Measurements from ENCODE around the gene MAB21L3. TPM values are rescaled to one million over a fixed set of nuclear protein-coding genes. Genes with fewer than 3 reads are reported as not detected.

MAB21L3 gene
- total and polyA plus RNA-seq, 5 donors = 0.06 TPM; not detected in 4

DNA sequence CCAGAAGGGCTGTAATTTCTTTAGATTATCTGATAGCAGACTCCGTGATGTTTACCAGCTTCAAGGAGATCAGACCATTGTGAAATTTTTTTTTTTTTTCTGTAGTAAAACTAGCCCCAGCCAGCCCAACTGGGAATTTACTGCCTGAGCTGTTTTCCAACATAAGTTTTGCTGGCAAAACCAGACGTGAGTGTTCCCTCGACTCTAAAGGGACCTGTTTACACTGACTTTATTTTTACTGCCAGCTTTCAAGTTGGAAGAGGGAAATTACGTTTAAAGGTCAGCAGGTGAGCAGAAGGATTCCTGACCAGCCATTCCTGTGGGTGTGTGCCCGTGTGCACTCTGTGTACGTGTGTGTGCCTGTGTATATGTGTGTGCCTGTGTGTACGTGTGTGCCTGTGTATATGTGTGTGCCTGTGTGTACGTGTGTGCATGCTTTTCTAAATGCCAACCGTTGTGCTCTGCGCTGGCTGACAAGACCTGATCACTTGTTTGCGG lies 374 bp downstream of the MAB21L3 start:
- Histone ChIP-seq H3K4me3 (ENCODE audit: low read length) (no peak overlapping the region), H3K9me3 (ENCODE audit: control insufficient read depth, low read length) (no peaks in the 10 kb centered on the region), H3K27ac (ENCODE audit: low read length) (no peak overlapping the region), H3K4me1 (ENCODE audit: control insufficient read depth, insufficient read depth, low read length) (no peaks in the 10 kb centered on the region), H3K27me3 (ENCODE audit: control insufficient read depth, insufficient read depth) (no peaks in the 10 kb centered on the region)
- ATAC-seq (peak in 1 of 2 donors; percentile 14), DNase-seq (no peak)
- WGBS = 68% methylated on average over 11 of the region's 11 CpGs
- intact Hi-C loops (cut with DNase I) = no loop called here

DNA sequence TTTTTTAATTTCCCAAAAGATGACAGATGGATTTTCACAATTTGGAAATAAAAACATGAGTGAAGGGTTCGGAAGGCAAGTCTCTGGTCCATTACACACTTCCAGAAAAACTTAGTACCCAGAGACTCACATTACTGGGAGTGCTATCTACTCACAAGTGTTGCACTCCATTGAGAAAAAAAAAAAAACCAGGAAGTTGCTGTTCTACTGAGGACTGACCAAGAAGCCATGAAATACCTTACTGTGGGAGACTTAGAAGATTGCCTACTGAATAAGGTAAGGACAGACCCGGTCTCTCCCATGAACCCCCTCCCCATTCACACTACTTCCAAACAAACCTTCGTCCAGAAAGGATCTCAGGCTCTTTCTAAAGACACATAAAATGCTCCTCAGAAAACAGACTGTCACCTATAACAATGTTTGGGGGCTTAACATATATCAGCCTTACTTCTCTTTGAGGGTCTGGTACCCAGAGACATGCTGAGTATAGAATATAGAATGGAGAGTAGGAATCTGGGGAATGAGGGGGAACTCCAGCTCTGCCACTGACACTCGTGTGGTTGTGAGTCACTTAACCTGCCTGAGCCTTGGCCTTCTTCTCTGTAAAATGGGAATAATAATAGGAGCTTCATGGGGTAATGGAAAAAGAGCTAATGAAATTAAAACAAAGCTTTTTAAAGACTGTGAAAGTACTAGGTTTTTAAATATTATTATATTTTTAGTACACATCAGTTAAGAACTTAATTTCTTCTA lies 1.4 kb downstream of the MAB21L3 start:
- 81% methylated on average over 4 of the region's 4 CpGs for WGBS
- no peaks in the 10 kb centered on the region for H3K27me3 ChIP-seq (ENCODE audit: control insufficient read depth, insufficient read depth)
- H3K4me1 ChIP-seq (ENCODE audit: control insufficient read depth, insufficient read depth, low read length) = no peaks in the 10 kb centered on the region
- intact Hi-C loops (cut with DNase I) = no loop called here
- DNase-seq (no peak), ATAC-seq (no peak)
- no peaks in the 10 kb centered on the region for H3K9me3 ChIP-seq (ENCODE audit: control insufficient read depth, low read length)
- no peak overlapping the region for H3K4me3 ChIP-seq (ENCODE audit: low read length)
- H3K27ac ChIP-seq (ENCODE audit: low read length) = no peak overlapping the region

DNA sequence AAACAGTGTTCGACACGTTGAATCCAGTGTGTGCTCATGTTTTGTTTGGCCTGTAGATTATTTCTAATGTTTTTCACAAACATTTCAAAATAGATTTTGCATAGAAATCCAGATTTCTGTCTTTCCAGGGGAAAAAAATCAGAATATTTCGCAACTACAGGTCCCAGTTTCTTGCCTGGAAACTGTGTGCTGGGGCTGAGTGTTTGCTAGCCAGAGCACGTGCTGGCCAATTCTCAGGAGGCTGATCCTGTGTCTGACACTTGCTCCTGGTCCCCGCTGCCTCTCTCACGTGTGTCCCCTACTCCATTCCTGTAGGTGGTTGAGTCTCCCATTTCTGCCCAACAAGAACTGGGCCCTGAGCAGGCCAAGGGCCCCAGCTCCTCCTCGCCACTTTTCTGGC lies 2.4 kb downstream of the MAB21L3 start:
- no peak for ATAC-seq
- Histone ChIP-seq H3K9me3 (ENCODE audit: control insufficient read depth, low read length) (no peaks in the 10 kb centered on the region), H3K4me3 (ENCODE audit: low read length) (no peak overlapping the region), H3K4me1 (ENCODE audit: control insufficient read depth, insufficient read depth, low read length) (no peaks in the 10 kb centered on the region), H3K27me3 (ENCODE audit: control insufficient read depth, insufficient read depth) (no peaks in the 10 kb centered on the region), H3K27ac (ENCODE audit: low read length) (no peak overlapping the region)
- 62% methylated on average over 7 of the region's 7 CpGs for WGBS
- peak; percentile 31 to 56 (median 37) for DNase-seq
- intact Hi-C loops (cut with DNase I) = no loop called here

DNA sequence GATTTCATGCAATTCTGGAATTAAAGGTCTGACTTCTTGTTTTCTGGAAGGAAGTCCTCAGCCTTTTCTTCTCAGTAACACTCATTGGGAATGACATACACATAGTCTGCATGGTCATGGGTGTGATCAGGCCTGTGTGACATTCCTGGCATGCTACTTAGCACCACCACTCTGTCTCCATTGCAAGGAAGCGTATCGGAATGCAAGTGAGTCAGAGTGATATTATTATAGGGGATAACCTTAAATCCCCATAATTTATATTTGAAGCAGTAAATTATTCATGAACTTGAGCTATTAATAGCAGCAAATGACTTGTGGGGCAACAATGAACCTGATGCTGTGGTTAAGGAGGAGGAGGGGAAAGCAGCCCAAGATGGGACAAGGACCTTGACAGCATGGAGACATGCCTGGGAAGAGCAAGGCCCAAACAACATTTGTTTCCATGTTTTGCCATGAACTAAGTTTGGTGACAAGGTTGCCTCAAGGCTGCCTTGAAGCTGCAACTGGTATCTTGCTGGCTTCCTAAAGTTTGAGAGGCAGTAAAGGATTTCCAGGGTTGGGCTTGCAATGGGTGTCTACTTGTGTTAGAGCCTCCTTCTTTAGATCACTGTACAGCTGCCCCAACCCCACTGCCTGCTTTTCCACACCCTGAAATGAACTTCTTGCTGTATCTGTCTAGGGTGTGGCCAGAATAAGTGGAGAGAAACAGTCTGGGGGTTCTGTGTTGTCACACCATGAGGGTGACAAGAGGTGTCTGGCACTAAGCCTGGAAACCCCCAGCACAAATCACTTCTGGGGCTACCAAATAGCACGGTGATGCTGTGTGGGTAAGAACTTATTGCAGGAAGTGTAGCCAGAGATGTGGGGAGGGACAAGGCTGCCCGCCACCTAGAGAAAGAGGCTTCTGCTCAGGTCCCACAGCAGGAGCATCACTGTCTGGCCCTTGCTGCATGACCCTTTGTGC lies 4.6 kb downstream of the MAB21L3 start:
- H3K27ac ChIP-seq (ENCODE audit: low read length) = no peak overlapping the region
- DNase-seq (no peak), ATAC-seq (no peak)
- no peaks in the 10 kb centered on the region for H3K27me3 ChIP-seq (ENCODE audit: control insufficient read depth, insufficient read depth)
- WGBS = 72% methylated on average over 4 of the region's 4 CpGs
- no peaks in the 10 kb centered on the region for H3K4me1 ChIP-seq (ENCODE audit: control insufficient read depth, insufficient read depth, low read length)
- no peak overlapping the region for H3K4me3 ChIP-seq (ENCODE audit: low read length)
- no peaks in the 10 kb centered on the region for H3K9me3 ChIP-seq (ENCODE audit: control insufficient read depth, low read length)
- intact Hi-C loops (cut with DNase I) = no loop called here

DNA sequence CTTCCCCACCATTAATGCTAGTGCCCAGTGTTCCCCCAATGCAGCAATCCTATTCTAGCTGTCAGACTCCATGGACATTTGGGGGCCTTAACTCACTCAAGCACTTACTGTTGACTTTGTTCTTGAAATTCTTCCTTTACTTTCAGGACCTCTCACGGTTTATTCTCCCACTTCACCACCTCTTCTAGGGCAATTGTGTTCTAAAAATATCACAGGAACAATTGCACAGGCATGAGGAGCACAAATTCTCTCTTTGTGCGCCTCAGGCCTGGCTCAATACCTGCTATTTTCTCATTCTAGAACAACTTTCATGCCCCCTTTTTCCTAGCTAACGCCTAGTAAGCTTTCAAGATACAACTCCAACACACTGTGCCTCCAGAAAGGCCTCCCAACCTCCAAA lies 7.3 kb downstream of the MAB21L3 start:
- no peak for ATAC-seq
- 64% methylated on average over 3 of the region's 3 CpGs for WGBS
- intact Hi-C loops (cut with DNase I) = no loop called here
- Histone ChIP-seq H3K27ac (ENCODE audit: low read length) (no peak overlapping the region), H3K4me3 (ENCODE audit: low read length) (no peak overlapping the region), H3K4me1 (ENCODE audit: control insufficient read depth, insufficient read depth, low read length) (no peaks in the 10 kb centered on the region), H3K27me3 (ENCODE audit: control insufficient read depth, insufficient read depth) (no peaks in the 10 kb centered on the region), H3K9me3 (ENCODE audit: control insufficient read depth, low read length) (no peaks in the 10 kb centered on the region)
- no peak for DNase-seq

DNA sequence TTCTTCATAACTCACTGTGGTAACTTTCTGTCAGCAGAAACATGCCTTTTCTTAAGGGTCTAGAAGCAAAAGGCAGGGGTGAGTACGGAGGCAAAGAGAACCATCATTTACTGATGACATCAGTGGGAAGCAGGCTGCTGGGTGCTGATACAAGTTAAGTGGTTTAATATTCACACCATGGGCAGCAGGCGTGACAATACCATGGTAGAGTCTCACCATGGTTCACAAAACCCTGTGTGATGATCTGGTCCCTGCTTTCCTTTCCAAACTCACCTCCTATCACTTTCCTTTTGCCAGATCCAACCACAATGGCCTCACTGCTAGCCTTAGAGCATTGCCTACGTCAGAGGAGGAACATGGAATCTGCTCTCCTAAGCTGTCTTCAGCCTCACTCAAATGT lies 8.7 kb downstream of the MAB21L3 start:
- ATAC-seq (no peak), DNase-seq (no peak)
- H3K4me3 ChIP-seq (ENCODE audit: low read length) = no peak overlapping the region
- no peaks in the 10 kb centered on the region for H3K4me1 ChIP-seq (ENCODE audit: control insufficient read depth, insufficient read depth, low read length)
- no peak overlapping the region for H3K27ac ChIP-seq (ENCODE audit: low read length)
- H3K9me3 ChIP-seq (ENCODE audit: control insufficient read depth, low read length) = no peaks in the 10 kb centered on the region
- no peaks in the 10 kb centered on the region for H3K27me3 ChIP-seq (ENCODE audit: control insufficient read depth, insufficient read depth)
- intact Hi-C loops (cut with DNase I) = no loop called here
- 81% methylated on average over 3 of the region's 3 CpGs for WGBS

DNA sequence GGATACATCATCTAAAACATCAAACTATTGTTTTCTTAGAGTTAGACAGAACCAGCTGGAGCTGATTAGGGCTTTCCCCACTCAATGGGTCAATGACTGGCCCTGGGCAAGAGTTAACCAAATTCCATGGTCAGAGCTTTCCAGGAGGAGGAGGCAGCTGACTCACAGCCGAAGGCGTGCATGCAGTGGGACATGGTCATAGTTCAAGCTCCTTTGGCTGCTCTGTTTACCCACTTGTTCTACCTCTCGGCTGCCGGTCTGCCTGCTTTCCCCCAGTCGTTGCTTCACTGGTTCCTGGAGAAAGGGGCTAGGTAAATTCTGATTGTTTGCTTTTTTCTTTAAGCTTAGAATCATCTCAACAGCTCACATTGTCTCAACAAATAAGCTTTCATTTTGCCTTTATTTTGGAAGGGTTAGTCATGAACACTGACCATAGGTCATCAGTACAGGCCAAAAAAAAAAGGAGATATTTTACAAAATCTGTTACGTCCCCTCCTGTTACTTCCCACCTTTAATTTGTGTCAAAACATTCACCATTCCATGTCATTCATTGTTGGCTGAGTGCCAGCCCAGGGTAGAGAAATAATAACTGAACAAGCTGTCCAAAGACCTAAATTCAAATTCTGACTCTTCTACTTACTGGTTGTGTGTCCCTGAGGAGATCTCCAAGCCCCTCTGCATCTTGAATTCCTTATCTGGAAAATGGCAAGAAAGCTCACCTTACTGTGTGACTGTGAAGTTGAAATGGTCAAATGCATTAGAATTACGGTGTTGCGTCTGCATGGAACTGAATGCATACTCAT lies 12.0 kb downstream of the MAB21L3 start:
- H3K27ac ChIP-seq (ENCODE audit: low read length) = no peak overlapping the region
- H3K4me1 ChIP-seq (ENCODE audit: control insufficient read depth, insufficient read depth, low read length) = no peaks in the 10 kb centered on the region
- H3K9me3 ChIP-seq (ENCODE audit: control insufficient read depth, low read length) = no peaks in the 10 kb centered on the region
- no peak for DNase-seq
- WGBS = 74% methylated on average over 8 of the region's 8 CpGs
- H3K27me3 ChIP-seq (ENCODE audit: control insufficient read depth, insufficient read depth) = no peaks in the 10 kb centered on the region
- intact Hi-C loops (cut with DNase I) = no loop called here
- peak; percentile 55 to 64 for ATAC-seq
- no peak overlapping the region for H3K4me3 ChIP-seq (ENCODE audit: low read length)

DNA sequence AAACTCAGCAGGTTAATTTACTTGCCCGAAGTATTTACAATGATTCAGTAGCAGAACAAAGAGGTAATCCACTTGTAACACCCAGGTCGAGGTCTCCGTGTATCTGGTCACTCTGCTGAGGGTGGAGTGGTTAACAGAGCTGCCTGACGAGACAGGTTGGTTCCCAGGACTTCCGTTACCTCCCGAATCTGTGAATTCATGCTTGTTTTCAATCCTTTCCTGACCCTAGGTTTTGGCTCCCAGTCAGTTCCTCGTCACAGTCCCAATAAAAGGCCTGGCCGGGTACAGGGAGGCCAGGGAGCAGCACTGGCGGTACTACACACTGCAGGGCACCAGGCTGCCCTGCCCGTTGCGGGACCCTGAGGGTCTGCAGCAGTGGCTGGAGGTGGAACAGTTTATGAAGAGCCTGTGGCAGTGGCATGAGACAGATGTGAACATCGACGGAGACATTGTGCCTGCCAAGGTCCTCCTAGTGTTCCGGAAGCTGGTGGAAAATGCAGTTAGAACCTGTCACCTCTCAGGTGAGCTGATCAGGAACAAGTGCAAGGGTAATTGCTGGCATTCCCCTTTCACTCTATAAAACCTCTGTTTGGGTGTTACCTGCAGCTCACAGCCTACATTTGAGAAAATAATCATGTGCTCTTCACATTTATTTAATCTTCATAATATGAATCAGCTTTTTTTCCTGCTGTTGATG lies 12.8 kb downstream of the MAB21L3 start:
- intact Hi-C loops (cut with DNase I) = no loop called here
- peak in 1 of 2 donors; percentile 38 for ATAC-seq
- no peak overlapping the region for H3K4me3 ChIP-seq (ENCODE audit: low read length)
- H3K27me3 ChIP-seq (ENCODE audit: control insufficient read depth, insufficient read depth) = no peaks in the 10 kb centered on the region
- no peak overlapping the region for H3K27ac ChIP-seq (ENCODE audit: low read length)
- H3K9me3 ChIP-seq (ENCODE audit: control insufficient read depth, low read length) = no peaks in the 10 kb centered on the region
- WGBS = 79% methylated on average over 14 of the region's 14 CpGs
- DNase-seq = no peak
- H3K4me1 ChIP-seq (ENCODE audit: control insufficient read depth, insufficient read depth, low read length) = no peaks in the 10 kb centered on the region

DNA sequence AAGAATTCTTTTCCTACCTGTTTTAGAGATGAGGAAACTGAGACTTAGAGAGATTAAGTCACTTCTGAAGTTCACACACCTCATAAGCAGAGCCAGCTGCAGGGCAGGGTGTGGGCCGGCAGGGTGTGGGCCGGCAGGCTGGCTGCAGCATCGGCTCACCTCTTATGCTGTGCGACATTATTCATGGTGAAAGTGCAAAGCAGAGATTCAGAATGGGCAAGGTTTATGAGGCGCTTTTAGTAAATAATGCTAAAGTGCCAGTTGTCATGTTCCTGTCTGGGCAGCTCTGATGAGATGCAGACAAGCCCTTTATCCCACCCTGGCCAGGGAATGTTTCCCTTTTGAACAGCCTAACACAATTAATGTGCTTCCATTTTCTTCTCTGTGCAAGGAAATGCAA lies 14.6 kb downstream of the MAB21L3 start:
- no peak for ATAC-seq
- DNase-seq = no peak
- no peak overlapping the region for H3K4me3 ChIP-seq (ENCODE audit: low read length)
- 78% methylated on average over 5 of the region's 5 CpGs for WGBS
- no peaks in the 10 kb centered on the region for H3K4me1 ChIP-seq (ENCODE audit: control insufficient read depth, insufficient read depth, low read length)
- H3K9me3 ChIP-seq (ENCODE audit: control insufficient read depth, low read length) = no peaks in the 10 kb centered on the region
- intact Hi-C loops (cut with DNase I) = no loop called here
- no peaks in the 10 kb centered on the region for H3K27me3 ChIP-seq (ENCODE audit: control insufficient read depth, insufficient read depth)
- no peak overlapping the region for H3K27ac ChIP-seq (ENCODE audit: low read length)

DNA sequence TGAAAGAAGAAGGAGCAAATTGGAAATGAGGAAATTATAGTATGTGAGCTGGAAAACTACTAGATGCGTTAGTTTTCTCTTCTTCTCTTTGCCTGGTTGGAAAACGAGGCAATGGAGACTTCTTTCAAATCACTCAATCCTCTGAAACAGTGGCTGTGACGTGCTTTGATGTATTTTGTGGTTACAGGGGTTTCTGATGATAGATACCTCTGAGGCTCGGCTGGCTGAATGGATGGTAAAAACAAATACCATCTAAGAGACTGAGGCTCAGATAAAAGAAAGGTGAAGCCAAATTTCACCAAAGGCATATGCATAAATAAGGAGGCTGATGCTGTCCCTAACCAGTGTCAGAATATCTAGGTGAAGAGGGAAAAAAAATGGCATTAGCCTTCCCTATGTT lies 15.1 kb downstream of the MAB21L3 start:
- no peaks in the 10 kb centered on the region for H3K27me3 ChIP-seq (ENCODE audit: control insufficient read depth, insufficient read depth)
- no peaks in the 10 kb centered on the region for H3K9me3 ChIP-seq (ENCODE audit: control insufficient read depth, low read length)
- H3K4me3 ChIP-seq (ENCODE audit: low read length) = no peak overlapping the region
- DNase-seq (no peak), ATAC-seq (no peak)
- no peak overlapping the region for H3K27ac ChIP-seq (ENCODE audit: low read length)
- 67% methylated on average over 4 of the region's 4 CpGs for WGBS
- intact Hi-C loops (cut with DNase I) = no loop called here
- no peaks in the 10 kb centered on the region for H3K4me1 ChIP-seq (ENCODE audit: control insufficient read depth, insufficient read depth, low read length)
